ENCODE results near the gene TMEM45A. TPM values are rescaled to one million over a fixed set of nuclear protein-coding genes. Genes with fewer than 3 reads are reported as not detected.
"Not testable (repeated sequence)": the region's sequence is repeated elsewhere in the genome, so short reads cannot be mapped to it uniquely, and the experiment has no call there.

Gene TMEM45A
- total RNA-seq, 2 experiments from 2014 or later, result 0.65 to 0.74 TPM

- Mint-ChIP-seq H3K27me3 (peaks cover 3% of the 10 kb centered on the region), H3K4me1 (ENCODE audit: low read depth) (no peaks in the 10 kb centered on the region), H3K27ac (no peak overlapping the region), H3K9me3 (peaks cover 4% of the 10 kb centered on the region), H3K36me3 (no peaks in the 10 kb centered on the region), H3K4me3 (no peak overlapping the region)
- no peak for DNase-seq
- ChIA-PET CTCF (no interaction called here), POLR2A (no interaction called here)
- intact Hi-C loops (cut with micrococcal nuclease), result no loop called here
These were observed 48.4 kb downstream of the TMEM45A start for GRCh38 chr3:100540791-100541334.

- DNase-seq; H3K27me3 Mint-ChIP-seq; intact Hi-C loops (cut with micrococcal nuclease); H3K9me3 Mint-ChIP-seq; H3K27ac Mint-ChIP-seq; CTCF ChIA-PET; H3K4me1 Mint-ChIP-seq (ENCODE audit: low read depth); H3K4me3 Mint-ChIP-seq; H3K36me3 Mint-ChIP-seq; POLR2A ChIA-PET: not testable (repeated sequence)
These were observed 49.0 kb downstream of the TMEM45A start for GRCh38 chr3:100541428-100541827.

DNA sequence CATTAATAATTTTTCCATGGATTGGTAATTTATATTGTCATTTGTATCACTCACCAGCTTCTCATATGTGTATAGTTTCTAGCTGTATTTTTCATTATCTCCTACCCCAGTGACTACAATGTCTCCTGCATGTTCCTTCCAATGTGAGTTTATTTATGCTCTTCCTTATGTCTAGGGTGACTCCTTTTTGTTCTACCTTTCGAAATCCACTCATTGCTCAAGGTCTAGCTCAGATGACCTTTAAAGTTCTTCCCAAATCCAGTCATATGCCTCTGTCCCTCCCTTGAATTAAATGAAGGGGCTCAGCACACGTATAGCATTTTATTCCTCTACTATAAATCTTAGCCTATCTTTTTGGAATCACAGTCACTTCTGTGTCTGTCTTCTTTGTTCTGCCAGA is 53.0 kb downstream of the TMEM45A start:
- no peaks in the 10 kb centered on the region for H3K36me3 Mint-ChIP-seq
- H3K27ac Mint-ChIP-seq, result no peak overlapping the region
- POLR2A ChIA-PET, result no interaction called here
- no peak overlapping the region for H3K4me3 Mint-ChIP-seq
- H3K9me3 Mint-ChIP-seq, result peaks cover 4% of the 10 kb centered on the region
- CTCF ChIA-PET, result interaction anchor here (0.5 kb wide), 1 partner anchor 889 kb away, joined by 3 read pairs; no protein-coding TSS in a partner anchor
- intact Hi-C loops (cut with micrococcal nuclease), result no loop called here
- no peaks in the 10 kb centered on the region for H3K4me1 Mint-ChIP-seq (ENCODE audit: low read depth)
- DNase-seq, result no peak
- H3K27me3 Mint-ChIP-seq, result peaks cover 8% of the 10 kb centered on the region

GRCh38 chr3:100546020-100546744 is 53.8 kb downstream of the TMEM45A start:
- Mint-ChIP-seq H3K4me3 (no peak overlapping the region), H3K27ac (no peak overlapping the region), H3K4me1 (ENCODE audit: low read depth) (no peaks in the 10 kb centered on the region), H3K9me3 (peaks cover under 1% of the 10 kb centered on the region), H3K27me3 (peaks cover 8% of the 10 kb centered on the region), H3K36me3 (no peaks in the 10 kb centered on the region)
- ChIA-PET CTCF (no interaction called here), POLR2A (no interaction called here)
- no peak for DNase-seq
- intact Hi-C loops (cut with micrococcal nuclease), result no loop called here

DNA sequence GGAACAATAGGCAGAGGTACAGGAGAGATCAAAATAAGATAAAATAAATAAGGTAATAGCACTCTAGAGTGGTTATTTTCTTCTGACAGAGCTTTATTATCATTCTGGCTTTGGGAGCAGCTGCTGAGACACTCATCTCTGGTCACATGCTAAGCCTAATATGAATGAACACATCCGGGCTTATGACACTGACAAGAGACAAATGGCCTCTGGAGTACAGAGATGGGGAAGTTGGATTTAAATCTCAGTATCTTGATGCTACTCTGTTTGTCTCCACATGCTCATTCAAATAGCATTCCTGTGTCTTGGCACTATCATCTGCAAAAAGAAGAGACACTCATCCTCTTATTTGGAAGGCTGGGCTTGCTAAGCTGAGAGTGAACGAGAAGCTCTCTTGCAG is 55.6 kb downstream of the TMEM45A start:
- ChIA-PET POLR2A (no interaction called here), CTCF (no interaction called here)
- DNase-seq, result no peak
- Mint-ChIP-seq H3K9me3 (no peaks in the 10 kb centered on the region), H3K27me3 (peaks cover 8% of the 10 kb centered on the region), H3K36me3 (no peaks in the 10 kb centered on the region), H3K4me1 (ENCODE audit: low read depth) (no peaks in the 10 kb centered on the region), H3K27ac (no peak overlapping the region), H3K4me3 (no peak overlapping the region)
- intact Hi-C loops (cut with micrococcal nuclease), result no loop called here

DNA sequence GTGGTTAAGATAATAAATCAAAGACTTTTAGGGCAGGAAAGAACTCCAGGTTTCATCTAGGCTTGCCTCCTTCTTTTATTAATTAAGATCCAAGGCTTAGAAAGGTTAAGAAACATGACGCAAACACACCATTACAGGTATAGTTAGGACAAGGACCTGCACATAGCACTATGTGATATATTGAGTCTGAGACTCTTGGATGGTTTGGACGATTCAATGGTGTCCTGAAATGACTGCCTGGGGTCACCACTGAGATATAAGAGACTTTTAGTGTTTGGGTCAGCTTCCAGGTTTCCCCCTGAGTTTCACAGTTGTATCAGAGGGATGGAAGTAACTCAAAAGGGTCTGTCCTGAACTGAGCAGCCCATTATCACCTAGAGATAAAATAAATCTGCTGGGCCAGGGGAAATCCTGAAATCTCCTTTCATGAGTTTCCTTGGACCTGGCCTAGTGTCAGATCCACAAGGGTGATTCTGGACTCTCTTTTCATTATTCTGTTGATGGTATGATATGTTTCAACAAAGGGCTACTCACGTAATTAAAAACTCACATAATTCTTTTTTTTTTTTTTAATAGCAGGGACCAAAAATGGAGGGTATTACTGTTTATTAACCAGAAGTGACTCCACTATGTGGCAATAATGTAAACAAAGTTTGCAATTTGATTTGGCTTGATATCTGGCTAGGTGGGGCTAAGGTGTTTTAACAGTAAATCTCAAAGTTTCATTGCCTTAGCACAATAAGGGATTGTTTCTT is 61.4 kb downstream of the TMEM45A start:
- DNase-seq, result no peak
- H3K27ac Mint-ChIP-seq, result no peak overlapping the region
- ChIA-PET CTCF (no interaction called here), POLR2A (no interaction called here)
- H3K9me3 Mint-ChIP-seq, result no peaks in the 10 kb centered on the region
- H3K27me3 Mint-ChIP-seq, result peaks cover 3% of the 10 kb centered on the region
- intact Hi-C loops (cut with micrococcal nuclease), result no loop called here
- H3K4me3 Mint-ChIP-seq, result no peak overlapping the region
- no peaks in the 10 kb centered on the region for H3K36me3 Mint-ChIP-seq
- no peaks in the 10 kb centered on the region for H3K4me1 Mint-ChIP-seq (ENCODE audit: low read depth)

DNA sequence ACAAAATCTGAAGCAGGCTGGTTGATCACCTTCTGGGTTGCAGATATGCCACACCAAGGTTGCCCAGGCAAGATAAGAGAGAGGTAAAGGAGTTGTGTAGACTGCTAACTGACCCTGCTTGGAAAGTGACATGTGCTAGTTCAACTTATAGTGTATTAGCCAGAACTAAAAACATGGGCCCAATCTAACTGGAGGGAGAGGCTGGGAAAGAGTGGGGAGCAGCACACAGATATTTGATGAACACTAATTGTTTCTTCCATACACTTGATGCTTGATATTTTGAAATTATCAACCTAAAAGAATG is 61.9 kb downstream of the TMEM45A start:
- Mint-ChIP-seq H3K36me3 (no peaks in the 10 kb centered on the region), H3K4me1 (ENCODE audit: low read depth) (no peaks in the 10 kb centered on the region), H3K9me3 (no peaks in the 10 kb centered on the region), H3K27me3 (peaks cover 2% of the 10 kb centered on the region), H3K27ac (no peak overlapping the region), H3K4me3 (no peak overlapping the region)
- intact Hi-C loops (cut with micrococcal nuclease), result no loop called here
- POLR2A ChIA-PET, result no interaction called here
- DNase-seq, result no peak
- CTCF ChIA-PET, result no interaction called here

GRCh38 chr3:100556673-100557310 is 64.4 kb downstream of the TMEM45A start:
- Mint-ChIP-seq H3K9me3 (no peaks in the 10 kb centered on the region), H3K27me3 (no peaks in the 10 kb centered on the region), H3K36me3 (no peaks in the 10 kb centered on the region), H3K4me1 (ENCODE audit: low read depth) (no peaks in the 10 kb centered on the region), H3K27ac (no peak overlapping the region), H3K4me3 (no peak overlapping the region)
- POLR2A ChIA-PET, result interaction anchor here (0.6 kb wide), 1 partner anchor 470 kb away, joined by 3 read pairs; no protein-coding TSS in a partner anchor
- CTCF ChIA-PET, result interaction anchor here (0.6 kb wide), 1 partner anchor 266 kb away, joined by 6 read pairs; no protein-coding TSS in a partner anchor
- intact Hi-C loops (cut with micrococcal nuclease), result no loop called here
- no peak for DNase-seq

DNA sequence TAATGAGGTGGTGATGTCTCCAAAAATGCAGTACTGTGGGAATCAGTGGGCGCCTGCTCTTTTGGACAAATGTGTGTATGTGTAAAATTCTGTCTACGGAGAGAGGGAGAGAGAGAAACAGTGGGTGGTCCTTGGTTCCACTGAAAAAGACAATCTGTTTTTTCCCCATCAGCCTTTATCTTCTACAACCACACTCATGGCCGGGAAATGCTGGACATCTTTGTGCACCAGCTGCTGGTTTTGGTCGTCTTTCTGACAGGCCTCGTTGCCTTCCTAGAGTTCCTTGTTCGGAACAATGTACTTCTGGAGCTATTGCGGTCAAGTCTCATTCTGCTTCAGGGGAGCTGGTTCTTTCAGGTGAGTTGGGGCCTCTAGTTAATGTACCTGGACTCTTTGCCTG is 65.8 kb downstream of the TMEM45A start:
- intact Hi-C loops (cut with micrococcal nuclease), result no loop called here
- H3K9me3 Mint-ChIP-seq, result no peaks in the 10 kb centered on the region
- H3K36me3 Mint-ChIP-seq, result no peaks in the 10 kb centered on the region
- POLR2A ChIA-PET, result no interaction called here
- H3K4me3 Mint-ChIP-seq, result no peak overlapping the region
- H3K27me3 Mint-ChIP-seq, result no peaks in the 10 kb centered on the region
- CTCF ChIA-PET, result interaction anchor here (1.3 kb wide), 1 partner anchor 95 kb away, joined by 5 read pairs; no protein-coding TSS in a partner anchor
- H3K27ac Mint-ChIP-seq, result no peak overlapping the region
- DNase-seq, result no peak
- H3K4me1 Mint-ChIP-seq (ENCODE audit: low read depth), result no peaks in the 10 kb centered on the region

DNA sequence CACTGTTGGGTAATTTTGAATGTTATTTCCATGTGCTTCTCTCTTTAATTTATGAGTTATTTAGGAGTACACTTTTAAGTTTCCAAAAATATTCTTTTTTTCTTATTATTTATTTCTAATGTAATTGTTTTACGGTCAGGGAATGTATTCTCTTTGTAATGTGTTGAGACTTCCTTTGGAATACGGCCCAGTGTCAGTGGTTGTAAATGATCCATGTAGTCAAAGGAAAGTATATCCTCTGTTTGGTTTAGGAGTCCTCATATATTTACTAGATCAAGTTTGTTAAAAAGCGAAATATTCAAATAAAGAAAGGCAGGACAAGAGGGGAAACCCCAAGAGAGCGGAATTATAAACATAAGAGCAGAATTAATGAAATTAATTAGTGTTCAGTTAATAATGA is 68.0 kb downstream of the TMEM45A start:
- no peaks in the 10 kb centered on the region for H3K36me3 Mint-ChIP-seq

DNA sequence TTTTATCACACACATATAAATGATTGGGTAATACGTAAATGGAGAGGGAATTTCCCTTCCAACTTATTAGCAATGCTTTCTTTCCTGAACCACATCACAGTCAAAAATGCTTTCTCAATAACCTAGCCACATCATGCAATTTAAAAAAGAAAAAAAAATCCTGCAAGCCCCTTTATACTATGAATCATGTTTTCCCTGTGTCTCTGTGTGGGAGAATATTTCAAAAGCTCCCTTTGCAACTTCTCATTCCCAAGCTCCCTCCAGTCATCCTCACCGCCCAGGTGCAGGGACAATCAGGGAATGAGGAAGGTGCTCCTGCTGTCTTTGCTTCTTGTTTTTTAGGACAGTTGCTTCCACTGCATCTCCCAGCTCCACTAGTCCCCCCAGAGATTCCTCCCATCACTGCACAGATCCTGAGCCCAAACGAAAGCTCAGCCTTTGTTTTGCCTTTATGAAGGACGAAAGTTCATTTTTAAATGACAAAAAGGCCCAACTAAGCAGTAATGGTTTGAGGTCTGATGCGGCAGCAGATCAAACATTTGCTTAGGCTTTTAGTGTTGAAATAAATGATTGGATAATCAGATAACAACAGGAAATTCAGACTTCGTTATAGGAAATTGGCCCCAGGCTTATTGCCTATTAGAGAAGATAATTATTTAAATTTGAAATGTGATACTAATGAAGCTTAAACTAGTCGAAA is 69.2 kb downstream of the TMEM45A start:
- no peaks in the 10 kb centered on the region for H3K27me3 Mint-ChIP-seq
- DNase-seq, result no peak
- H3K27ac Mint-ChIP-seq, result no peak overlapping the region
- CTCF ChIA-PET, result no interaction called here
- no peaks in the 10 kb centered on the region for H3K4me1 Mint-ChIP-seq (ENCODE audit: low read depth)
- no peaks in the 10 kb centered on the region for H3K9me3 Mint-ChIP-seq
- H3K4me3 Mint-ChIP-seq, result no peak overlapping the region
- POLR2A ChIA-PET, result no interaction called here
- H3K36me3 Mint-ChIP-seq, result no peaks in the 10 kb centered on the region
- intact Hi-C loops (cut with micrococcal nuclease), result no loop called here

More for the DNA sequence above, 68.0 kb downstream of the TMEM45A start:
- Mint-ChIP-seq H3K9me3 (no peaks in the 10 kb centered on the region), H3K27me3 (no peaks in the 10 kb centered on the region), H3K4me3 (no peak overlapping the region), H3K4me1 (ENCODE audit: low read depth) (no peaks in the 10 kb centered on the region), H3K27ac (no peak overlapping the region)
- ChIA-PET POLR2A (no interaction called here), CTCF (interaction anchor here (1.0 kb wide), 1 partner anchor 98 kb away, joined by 3 read pairs; no protein-coding TSS in a partner anchor)
- DNase-seq, result no peak
- intact Hi-C loops (cut with micrococcal nuclease), result no loop called here

GRCh38 chr3:100562224-100562857 is 69.9 kb downstream of the TMEM45A start:
- Mint-ChIP-seq H3K27me3 (no peaks in the 10 kb centered on the region), H3K36me3 (no peaks in the 10 kb centered on the region), H3K4me1 (ENCODE audit: low read depth) (no peaks in the 10 kb centered on the region), H3K27ac (no peak overlapping the region), H3K9me3 (no peaks in the 10 kb centered on the region), H3K4me3 (no peak overlapping the region)
- intact Hi-C loops (cut with micrococcal nuclease), result no loop called here
- POLR2A ChIA-PET, result no interaction called here
- CTCF ChIA-PET, result interaction anchor here (1.5 kb wide), 1 partner anchor 29 kb away, joined by 3 read pairs; no protein-coding TSS in a partner anchor
- DNase-seq, result no peak
